Islet precursor cell (in vitro differentiated cells): ENCODE data around the gene BCKDK.
"Not testable (repeated sequence)": the region's sequence is repeated elsewhere in the genome, so short reads cannot be mapped to it uniquely, and the experiment has no call there.

Experiments
- DNase-seq: peaks from one replicate; pipeline ENCODE4 v3.0.0-alpha.2; 2018

BCKDK gene

GRCh38 chr16:31129568-31130335 is 21.6 kb downstream of the BCKDK start:
- DNase-seq, result peak; percentile 54

- DNase-seq, result no peak
Measured at GRCh38 chr16:31130336-31130891, 22.2 kb downstream of the BCKDK start.

GRCh38 chr16:31130899-31131298 is 22.7 kb downstream of the BCKDK start:
- DNase-seq, result peak; percentile 96

GRCh38 chr16:31131416-31131815 is 23.2 kb downstream of the BCKDK start:
- no peak for DNase-seq

GRCh38 chr16:31131841-31132271 is 23.7 kb downstream of the BCKDK start:
- DNase-seq, result peak; percentile 49

GRCh38 chr16:31132303-31132979 is 24.3 kb downstream of the BCKDK start:
- DNase-seq, result peak; percentile 46

- DNase-seq, result peak; percentile 35
Measured at GRCh38 chr16:31133046-31133501, 24.9 kb downstream of the BCKDK start.

- DNase-seq, result peak; percentile 42
Measured at GRCh38 chr16:31134091-31134571, 25.9 kb downstream of the BCKDK start.

- DNase-seq, result peak; percentile 82
Measured at GRCh38 chr16:31134625-31135534, 26.7 kb downstream of the BCKDK start.

- peak; percentile 94 for DNase-seq
Measured at GRCh38 chr16:31135535-31136286, 27.5 kb downstream of the BCKDK start, which contains the start of gene PRSS8. Gene PRSS8, minus strand, starts transcription at chr16:31135727. Its CDS starts 229 bp downstream, at chr16:31135498.

- DNase-seq, result no peak
Measured at GRCh38 chr16:31136287-31136662, 28.1 kb downstream of the BCKDK start.

GRCh38 chr16:31136822-31137499 is 28.8 kb downstream of the BCKDK start:
- DNase-seq, result not testable (repeated sequence)

GRCh38 chr16:31138621-31139578 is 30.7 kb downstream of the BCKDK start:
- DNase-seq, result peak; percentile 92

- not testable (repeated sequence) for DNase-seq
Measured at GRCh38 chr16:31141071-31141469, 32.9 kb downstream of the BCKDK start.

- DNase-seq, result peak; percentile 76
Measured at GRCh38 chr16:31141489-31142108, 33.4 kb downstream of the BCKDK start.

- DNase-seq, result peak; percentile 100
Measured at GRCh38 chr16:31142109-31143010, 34.2 kb downstream of the BCKDK start.

- no peak for DNase-seq
Measured at GRCh38 chr16:31143011-31143693, 35.0 kb downstream of the BCKDK start.

- DNase-seq, result no peak
Measured at GRCh38 chr16:31143694-31144148, 35.5 kb downstream of the BCKDK start.
